HG03064 (cell line): ENCODE data around the gene CYP2A7.
"Not testable (repeated sequence)": the region's sequence is repeated elsewhere in the genome, so short reads cannot be mapped to it uniquely, and the experiment has no call there.

Experiments used
- ATAC-seq: cut with Tn5 transposase; IDR thresholded peaks from one replicate; pipeline ENCODE4 v1.9.1; 2021; ENCODE audit warnings: low read depth; ENCODE audit not compliant: unreplicated experiment

Gene CYP2A7

DNA sequence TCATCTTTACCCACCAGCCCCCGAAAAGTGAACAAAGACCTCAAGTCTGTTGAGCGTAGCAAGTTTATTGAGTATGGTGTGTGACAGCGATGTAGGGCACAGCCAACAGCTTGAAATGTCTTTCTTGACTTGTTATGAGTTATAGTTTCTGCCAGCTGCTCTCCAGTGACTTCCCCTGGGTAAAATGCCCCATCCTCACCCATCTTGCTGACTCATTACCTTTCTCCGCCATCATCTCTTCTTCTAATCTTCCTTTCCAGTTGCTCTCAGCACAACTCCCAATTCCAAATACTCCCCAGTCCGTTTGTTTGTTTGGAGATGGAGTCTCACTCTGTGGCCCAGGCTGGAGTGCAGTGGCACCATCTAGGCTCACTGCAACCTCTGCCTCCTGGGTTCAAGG, 18.5 kb upstream of the CYP2A7 start:
- ATAC-seq, result not testable (repeated sequence)

DNA sequence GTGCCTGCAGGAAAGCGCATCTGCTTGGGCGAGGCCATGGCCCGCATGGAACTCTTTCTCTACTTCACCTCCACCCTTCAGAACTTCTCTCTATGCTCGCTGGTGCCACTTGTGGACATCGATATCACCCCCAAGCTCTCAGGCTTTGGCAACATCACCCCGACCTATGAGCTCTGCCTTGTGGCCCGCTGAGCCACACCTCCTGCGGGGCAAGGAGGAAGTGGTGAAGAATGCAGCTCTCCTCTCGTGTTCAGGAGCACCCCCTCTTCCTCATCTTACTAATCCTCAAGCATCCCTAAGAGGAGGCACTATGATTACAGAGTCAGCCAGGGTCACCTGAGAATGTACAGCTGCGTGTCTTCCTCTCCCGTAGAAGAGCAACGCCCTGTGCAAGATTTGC, 17.9 kb upstream of the CYP2A7 start:
- ATAC-seq, result not testable (repeated sequence)

DNA sequence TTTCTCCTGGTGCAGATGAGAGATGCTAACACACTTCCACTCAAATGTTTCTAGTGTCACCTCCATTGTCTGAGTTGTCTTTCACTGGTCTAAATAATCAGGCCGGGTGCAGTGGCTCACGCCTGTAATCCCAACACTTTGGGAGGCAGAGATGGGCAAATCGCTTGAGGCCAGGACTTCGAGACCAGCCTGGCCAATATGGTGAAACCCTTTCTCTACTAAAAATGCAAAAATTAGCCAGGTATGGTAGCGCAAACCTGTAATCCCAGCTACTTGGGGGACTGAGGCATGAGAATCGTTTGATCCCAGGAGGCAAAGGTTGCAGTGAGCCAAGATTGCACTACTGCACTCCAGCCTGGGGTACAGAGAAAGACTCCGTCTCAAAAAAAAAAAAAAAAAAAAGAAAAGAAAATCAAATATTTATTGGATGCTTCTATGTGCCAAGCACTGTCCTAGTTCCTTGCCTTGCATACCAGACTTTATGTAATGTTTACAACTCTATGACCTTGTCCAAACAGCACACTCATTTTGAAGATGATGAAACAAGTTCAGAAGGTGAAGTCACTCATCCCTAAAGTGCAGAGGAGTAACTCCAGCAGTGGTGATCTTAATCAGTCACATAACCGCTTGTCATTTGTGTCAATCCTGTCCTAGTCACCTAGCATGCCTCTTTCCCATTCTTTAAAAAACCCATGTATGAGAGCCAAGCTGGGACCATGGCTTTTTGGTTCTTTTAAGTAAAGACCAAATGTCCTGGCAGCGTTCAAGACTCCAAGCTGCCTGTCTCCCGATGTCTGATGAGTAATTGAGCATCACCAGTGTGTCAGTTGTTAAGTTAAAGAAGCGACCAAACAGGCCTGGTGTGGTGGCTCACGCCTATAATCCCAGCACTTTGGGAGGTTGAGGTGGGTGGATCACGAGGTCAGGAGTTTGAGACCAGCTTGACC, 15.1 kb upstream of the CYP2A7 start:
- ATAC-seq, result not testable (repeated sequence)

DNA sequence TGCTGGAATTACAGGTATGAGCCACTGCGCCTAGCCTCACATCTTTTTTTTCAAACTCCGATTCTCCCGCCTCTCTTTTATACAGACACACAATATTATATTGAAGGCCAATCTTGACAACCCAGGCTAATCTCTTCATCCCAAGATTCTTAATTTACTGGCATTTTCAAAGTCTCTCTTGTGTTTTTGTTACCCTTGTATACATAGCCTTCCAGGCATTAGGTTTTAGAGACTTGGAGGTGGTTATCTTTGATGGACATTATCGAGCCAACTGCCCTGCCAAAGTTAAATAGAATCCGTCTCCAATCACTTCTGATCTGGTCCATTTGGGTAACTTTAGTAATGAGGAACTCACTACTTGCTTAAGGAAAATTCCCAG, 14.4 kb upstream of the CYP2A7 start:
- no peak for ATAC-seq

DNA sequence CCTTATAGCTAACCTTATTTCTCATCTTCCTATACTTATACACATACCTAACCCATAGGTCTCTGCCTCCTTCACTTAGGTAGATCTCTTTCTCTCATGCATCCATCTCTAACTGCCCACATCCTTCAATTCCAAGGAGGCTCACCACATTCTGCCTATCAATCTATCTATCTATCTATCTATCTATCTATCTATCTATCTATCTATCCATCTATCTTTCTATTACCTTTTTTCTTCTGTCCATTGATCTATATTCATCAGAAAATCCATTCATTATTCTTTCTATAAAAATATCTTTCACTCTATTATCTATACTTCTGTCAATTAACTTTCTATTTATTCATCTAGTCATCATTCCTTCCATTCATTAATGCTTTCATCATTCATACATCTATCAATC, 11.1 kb upstream of the CYP2A7 start:
- ATAC-seq, result no peak

DNA sequence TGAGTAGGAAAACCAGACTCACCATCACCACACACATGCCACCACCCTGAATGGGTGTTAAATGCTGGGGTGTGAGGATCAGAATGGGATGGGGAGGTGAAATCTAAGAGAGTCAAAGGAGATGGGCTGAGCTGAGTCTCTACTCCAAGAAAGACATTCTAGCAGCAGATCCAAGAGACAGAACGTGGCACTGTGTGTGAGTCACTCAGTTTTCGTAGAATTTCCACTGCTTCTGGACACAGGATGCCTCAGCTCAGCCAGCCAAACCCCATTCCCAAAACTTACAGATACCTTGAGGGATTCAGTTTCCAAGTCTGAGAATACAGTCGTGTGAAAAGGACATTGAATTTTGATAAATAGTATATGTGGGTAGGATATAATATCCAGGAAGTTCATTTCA, 7.3 kb upstream of the CYP2A7 start:
- no peak for ATAC-seq

DNA sequence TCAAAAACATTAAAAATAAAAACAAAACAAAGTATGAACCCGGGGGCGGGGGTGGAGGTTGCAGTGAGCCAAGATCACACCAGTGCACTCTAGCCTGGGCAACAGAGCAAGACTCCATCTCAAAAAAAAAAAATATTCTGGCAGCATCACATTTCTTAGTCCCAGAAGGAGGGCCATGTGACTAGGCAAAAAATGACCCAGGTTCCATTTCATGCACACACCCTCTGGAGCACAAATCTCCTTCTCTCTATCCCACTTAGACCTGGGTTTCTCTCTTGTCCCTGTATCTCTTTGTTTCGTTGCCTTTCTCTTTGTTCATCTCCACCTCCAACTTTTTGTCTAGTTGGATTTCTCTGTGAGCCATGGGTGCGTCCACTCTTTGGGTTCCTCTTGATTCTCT, 6.2 kb upstream of the CYP2A7 start:
- ATAC-seq, result no peak

DNA sequence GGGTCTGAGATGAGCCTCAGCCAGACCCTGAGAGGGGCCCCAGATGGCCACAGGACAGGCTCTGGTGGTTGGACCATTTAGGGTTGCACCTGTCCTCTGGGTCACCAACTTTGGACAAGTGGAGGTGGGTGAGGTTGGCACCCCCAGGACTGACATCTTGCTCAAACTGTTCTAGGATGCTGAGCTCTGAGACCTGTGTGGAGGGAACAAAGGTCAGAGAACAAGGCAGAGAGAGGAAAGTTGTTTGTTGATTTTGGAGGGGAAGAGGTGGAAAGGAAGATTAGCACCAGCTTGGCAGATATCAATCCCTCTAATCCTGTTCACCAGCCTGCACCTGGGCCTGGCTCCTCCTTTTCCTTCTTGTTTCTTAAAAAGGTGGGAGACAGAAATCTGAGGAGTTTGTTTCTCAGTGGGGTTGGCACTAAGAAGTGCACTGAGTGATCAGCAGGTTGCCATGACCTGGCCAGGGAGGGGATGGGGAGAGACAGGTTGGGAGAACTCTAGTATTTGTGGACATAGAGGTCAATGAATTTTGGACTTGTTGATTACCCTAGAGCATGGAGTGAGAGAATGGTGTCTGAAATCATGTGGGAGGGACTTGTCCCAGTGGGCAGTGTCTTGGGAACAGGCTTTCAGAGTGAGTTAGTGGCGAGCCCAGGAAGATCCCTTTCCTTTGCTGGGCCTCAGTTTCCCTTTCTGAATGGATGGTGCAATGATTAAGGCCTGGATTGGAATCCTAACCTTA, 2.3 kb upstream of the CYP2A7 start:
- ATAC-seq, result not testable (repeated sequence)

DNA sequence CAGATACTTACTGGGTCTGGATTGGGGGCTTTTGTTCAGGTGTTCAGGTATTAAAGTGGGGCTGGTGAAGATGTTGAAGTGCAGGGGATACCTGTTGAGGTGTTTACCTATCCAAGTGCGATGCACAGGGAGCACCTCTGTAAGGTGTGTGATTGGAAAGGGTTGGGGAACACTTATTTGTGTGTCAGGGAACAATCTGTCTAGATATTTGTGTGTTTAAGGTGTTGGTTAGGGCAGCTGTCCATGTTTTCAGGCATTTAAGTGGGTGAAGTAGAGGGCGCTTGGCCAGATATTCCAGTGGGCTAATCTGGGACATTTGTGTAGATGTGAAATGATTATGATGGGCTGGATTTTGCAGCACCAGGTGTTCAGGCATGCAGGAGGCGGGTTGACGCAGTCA, 2.7 kb downstream of the CYP2A7 start:
- not testable (repeated sequence) for ATAC-seq

DNA sequence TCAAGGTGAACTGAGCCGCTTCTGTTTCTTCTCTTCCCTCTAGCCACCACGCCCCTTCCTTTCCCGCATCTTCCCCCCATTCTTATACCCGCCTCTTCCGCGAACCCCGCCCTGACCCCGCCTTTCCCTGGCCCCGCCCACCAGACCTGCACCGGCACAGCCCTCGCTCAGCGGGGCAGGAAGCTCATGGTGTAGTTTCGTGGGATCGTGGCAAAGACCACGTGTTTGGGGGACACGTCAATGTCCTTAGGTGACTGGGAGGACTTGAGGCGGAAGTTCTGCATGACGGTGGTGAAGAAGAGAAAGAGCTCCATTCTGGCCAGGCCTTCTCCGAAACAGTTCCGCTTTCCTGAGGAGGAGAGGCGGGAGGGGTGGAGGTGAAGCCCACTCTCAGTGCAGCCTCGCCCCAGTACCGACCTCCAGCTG, 6.5 kb downstream of the CYP2A7 start:
- ATAC-seq, result not testable (repeated sequence)

DNA sequence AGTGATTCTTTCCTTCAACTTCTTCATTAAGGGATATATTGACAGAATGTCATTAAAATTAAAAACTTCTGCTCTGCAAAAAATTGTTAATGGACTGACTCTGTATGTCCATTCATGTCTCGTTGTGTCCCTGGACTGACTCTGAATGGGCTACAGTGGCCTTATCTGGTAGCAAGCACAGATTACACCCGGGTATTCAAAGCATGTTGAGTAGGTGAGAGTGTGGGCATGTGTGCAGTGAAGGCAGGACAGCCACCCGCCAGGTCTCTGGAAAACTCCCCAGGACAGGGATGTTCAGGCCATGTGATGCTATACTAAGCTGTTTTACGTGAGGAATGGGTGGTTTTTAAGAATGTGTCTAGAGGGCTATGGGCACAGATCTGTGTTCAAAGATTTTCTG, 7.2 kb downstream of the CYP2A7 start:
- ATAC-seq, result not testable (repeated sequence)

DNA sequence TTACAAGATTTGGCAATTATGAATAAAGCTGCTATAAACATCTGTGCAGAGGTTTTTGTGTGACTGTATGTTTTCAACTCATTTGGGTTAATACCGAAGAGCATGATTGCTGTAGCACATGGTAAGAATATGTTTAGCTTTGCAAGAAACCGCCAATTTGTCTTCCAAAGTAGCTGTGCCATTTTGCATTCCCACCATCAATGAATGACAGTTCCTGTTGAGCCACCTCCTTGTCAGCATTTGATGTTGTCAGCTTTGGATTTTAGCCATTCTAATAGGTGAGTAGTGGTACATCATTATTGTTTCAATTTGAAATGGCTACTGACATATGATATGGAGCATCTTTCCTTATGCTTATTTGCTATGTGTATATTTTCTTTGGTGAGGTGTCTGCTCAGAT, 8.2 kb downstream of the CYP2A7 start:
- not testable (repeated sequence) for ATAC-seq

DNA sequence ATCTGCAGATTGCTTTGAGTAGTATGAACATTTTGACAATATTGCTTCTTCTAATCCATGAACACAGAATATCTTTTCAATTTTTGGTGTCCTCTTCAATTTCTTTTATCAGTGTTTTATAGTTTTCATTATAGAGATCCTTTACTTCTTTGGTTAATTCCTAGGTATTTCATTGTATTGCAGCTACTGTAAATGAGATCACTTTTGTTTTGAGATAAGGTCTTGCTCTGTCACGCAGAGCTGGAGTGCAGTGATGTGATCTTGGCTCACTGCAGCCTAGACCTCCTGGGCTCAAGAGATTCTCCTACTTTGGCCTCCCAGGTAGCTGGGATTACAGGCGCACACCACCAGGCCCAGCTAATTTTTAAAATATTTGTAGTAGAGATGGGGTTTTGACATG, 9.8 kb downstream of the CYP2A7 start:
- no peak for ATAC-seq

DNA sequence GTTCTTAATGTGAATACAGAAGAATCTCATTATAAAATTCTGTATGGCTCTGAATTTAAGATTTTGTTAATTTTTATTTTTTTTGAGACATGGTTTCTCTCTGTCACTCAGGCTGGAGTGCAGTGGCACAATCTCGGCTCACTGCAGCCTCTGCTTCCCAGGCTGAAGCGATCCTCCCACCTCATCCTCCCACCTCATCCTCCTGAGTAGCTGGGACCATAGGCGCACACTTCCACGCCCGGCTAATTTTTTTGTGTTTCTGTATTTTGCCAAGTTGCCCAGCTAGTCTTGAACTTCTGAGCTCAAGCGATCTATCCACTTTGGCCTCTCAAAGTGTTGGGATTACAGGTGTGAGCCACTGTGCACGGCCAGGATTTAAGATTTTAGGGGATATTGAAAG, 14.3 kb downstream of the CYP2A7 start:
- ATAC-seq, result no peak

DNA sequence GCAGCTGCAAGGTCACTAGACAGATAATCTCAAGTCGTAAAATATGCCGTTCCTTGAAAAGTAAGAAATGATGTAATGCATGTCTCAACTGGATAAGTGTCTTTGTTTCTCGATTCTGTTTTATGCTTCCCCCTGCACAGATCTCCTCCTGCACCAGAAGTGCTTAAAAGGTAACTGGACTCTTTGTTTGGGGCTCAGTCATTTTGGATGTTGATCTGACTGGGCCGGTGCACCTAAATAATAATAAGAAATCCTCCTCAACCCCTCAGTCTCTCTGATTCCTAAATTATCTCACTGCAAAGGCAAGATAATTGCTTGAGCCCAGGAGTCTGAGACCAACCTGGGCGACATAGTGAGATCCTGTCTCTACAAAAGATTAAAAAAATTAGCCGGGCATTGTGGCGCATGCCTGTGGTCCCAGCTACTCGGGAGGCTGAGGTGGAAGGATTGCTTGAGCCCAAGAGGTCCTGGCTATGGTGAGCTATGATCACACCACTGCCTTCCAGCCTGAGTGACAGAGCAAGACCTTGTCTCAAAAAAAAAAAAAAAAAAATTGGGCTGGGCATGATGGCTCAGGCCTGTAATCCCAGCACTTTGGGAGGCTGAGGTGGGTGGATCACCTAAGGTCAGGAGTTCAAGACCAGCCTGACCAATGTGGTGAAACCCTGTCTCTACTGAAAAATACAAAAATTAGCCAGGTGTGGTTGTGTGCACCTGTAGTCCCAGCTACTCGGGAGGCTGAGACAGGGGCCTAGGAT, 17.1 kb downstream of the CYP2A7 start:
- ATAC-seq, result not testable (repeated sequence)

DNA sequence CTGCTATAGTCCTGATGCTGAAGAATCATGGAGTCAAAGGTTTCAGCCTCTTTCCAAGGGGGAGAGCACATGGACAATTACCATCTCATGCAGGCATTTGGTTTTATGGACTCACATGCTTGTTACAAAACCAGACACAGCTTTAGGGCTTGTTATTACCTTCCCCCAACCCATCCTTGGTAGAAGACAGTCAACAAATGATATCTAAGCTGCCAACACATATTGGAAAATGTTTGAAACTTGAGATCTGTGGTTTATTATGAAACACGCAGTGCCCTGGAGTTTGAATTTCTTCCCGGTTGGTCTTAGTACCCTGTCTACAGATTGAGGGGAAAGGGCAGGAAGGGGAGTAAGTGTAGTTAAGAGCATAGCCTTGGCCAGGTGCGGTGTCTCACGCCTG, 19.2 kb downstream of the CYP2A7 start:
- no peak for ATAC-seq

DNA sequence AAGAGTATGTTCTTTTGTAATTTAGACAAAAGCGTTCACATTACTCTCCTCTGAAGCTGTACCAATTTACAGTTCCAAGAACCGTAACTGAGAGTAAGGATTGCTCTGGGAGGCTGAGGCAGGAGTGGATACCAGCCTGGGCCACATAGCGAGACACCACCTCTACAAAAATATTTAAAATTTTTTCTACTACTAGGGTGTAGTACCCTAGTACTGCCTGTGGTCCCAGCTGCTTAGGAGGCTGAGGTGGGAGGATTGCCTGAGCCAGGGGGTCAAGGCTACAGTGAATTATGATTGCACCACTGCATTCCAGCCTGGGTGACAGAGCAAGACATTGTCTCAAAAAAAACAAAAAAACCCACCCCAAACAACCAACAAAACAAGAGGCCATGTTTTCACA, 19.7 kb downstream of the CYP2A7 start:
- no peak for ATAC-seq

DNA sequence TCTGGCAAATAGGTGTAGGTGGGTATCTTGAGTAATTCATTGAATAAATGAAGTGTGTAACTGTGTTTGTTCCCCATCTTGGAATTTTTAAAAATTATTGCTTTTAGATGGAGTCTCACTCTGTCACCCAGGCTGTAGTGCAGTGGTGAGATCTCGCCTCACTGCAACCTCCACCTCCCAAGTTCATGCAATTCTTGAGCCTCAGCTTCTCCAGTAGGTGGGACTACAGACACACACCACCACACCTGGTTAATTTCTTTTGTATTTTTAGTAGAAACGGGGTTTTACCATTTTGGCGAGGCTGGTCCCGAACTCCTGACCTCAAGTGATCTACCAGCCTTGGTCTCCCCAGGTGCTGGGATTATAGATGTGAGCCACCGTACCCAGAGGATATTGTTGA, 23.9 kb downstream of the CYP2A7 start:
- no peak for ATAC-seq

DNA sequence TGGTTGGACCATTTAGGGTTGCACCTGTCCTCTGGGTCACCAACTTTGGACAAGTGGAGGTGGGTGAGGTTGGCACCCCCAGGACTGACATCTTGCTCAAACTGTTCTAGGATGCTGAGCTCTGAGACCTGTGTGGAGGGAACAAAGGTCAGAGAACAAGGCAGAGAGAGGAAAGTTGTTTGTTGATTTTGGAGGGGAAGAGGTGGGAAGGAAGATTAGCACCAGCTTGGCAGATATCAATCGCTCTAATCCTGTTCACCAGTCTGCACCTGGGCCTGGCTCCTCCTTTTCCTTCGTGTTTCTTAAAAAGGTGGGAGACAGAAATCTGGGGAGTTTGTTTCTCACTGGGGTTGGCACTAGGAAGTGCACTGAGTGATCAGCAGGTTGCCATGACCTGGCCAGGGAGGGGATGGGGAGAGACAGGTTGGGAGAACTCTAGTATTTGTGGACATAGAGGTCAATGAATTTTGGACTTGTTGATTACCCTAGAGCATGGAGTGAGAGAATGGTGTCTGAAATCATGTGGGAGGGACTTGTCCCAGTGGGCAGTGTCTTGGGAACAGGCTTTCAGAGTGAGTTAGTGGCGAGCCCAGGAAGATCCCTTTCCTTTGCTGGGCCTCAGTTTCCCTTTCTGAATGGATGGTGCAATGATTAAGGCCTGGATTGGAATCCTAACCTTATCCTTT, 29.4 kb downstream of the CYP2A7 start:
- not testable (repeated sequence) for ATAC-seq

DNA sequence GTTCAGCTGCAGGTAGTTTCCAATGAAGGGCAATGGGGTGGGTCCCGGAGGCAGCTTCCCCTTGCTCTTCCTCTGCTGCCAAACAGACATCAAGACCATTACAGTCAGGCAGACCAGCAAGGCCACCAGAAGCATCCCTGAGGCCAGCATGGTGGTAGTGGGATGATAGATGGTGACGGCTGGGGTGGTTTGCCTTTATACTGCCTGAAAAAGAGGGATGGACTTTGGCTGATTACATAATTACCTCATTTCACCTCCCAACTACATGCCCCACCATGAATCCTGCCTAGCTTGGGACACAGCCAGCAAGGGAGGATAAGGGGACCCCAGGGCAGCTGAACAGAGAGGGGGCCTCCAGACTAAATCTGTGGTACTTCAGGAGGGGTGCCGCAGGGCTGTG, 31.8 kb downstream of the CYP2A7 start, which contains the start of gene CYP2A6:
Gene CYP2A6, minus strand, starts transcription at position 171 of the 400 bp plus-strand sequence. Its CDS starts 21 bp downstream, at position 150.
- ATAC-seq, result not testable (repeated sequence)
